Thymus (tissue), 14 donors: ENCODE results near the gene EIF4E1B. TPM values are rescaled to one million over a fixed set of nuclear protein-coding genes. Genes with fewer than 3 reads are reported as not detected.
"Not testable (repeated sequence)": the region's sequence is repeated elsewhere in the genome, so short reads cannot be mapped to it uniquely, and the experiment has no call there.

Source experiments
- DNase-seq, 9 donors: peaks; one replicate each; pipeline ENCODE4 v3.0.0-alpha.2; 2013; ENCODE audit warnings: low spot score in 9 of 9, low read depth in 6 of 9, missing footprints in 1 of 9
- H3K27ac ChIP-seq, 2 donors: one replicate each; pipeline ENCODE4 v1.5.1; 2013; ENCODE audit warnings: control low read depth in 1 of 2, low read depth in 1 of 2, low read length in 1 of 2, mild to moderate bottlenecking in 1 of 2, moderate library complexity in 1 of 2
- H3K27me3 ChIP-seq, 2 donors: one replicate each; pipeline ENCODE4 v1.5.1; 2013; ENCODE audit warnings: low read length in 1 of 2; ENCODE audit not compliant: control insufficient read depth in 2 of 2, insufficient read depth in 1 of 2
- H3K36me3 ChIP-seq, 2 donors: one replicate each; pipeline ENCODE4 v1.5.1; 2013; ENCODE audit warnings: low read length in 1 of 2, mild to moderate bottlenecking in 1 of 2, moderate library complexity in 1 of 2; ENCODE audit not compliant: control insufficient read depth in 2 of 2, insufficient read depth in 2 of 2
- H3K4me1 ChIP-seq, 2 donors: one replicate each; pipeline ENCODE4 v1.5.1; 2013; ENCODE audit warnings: low read length in 2 of 2; ENCODE audit not compliant: control insufficient read depth in 2 of 2, insufficient read depth in 2 of 2
- H3K4me3 ChIP-seq, 2 donors: one replicate each; pipeline ENCODE4 v1.5.1; 2013; ENCODE audit warnings: low read length in 2 of 2, control low read depth in 1 of 2, mild to moderate bottlenecking in 1 of 2
- H3K9me3 ChIP-seq, 2 donors: one replicate each; pipeline ENCODE4 v1.5.1; 2013; ENCODE audit warnings: low read length in 1 of 2, mild to moderate bottlenecking in 1 of 2; ENCODE audit not compliant: control insufficient read depth in 2 of 2, insufficient read depth in 1 of 2
- WGBS: extraction: QIAGEN DNeasy Blood & Tissue Kit; methylation state at CpG from one replicate; pipeline ENCODE4 v1.1.7; 2013; 5-methylcytosine and 5-hydroxymethylcytosine counted together
- long read RNA-seq, 10 donors: transcript quantifications; one replicate each; lab custom pipeline, GENCODE V29; 2026
- polyA plus RNA-seq: library from polyadenylated mRNA; stranded (reverse); fragments of 200-250 nt; gene quantifications from one replicate; pipeline ENCODE4 v1.2.3, GENCODE V29; 2013
- total RNA-seq: library from RNA; stranded (reverse); fragments of 120-200 nt; gene quantifications from one replicate; pipeline ENCODE4 v1.2.4, GENCODE V29; 2013
- donor health status: healthy.

Gene EIF4E1B, protein sequence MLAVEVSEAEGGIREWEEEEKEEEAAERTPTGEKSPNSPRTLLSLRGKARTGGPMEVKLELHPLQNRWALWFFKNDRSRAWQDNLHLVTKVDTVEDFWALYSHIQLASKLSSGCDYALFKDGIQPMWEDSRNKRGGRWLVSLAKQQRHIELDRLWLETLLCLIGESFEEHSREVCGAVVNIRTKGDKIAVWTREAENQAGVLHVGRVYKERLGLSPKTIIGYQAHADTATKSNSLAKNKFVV
- 0.05 TPM for total RNA-seq
- polyA plus RNA-seq, result 0.05 TPM
- long read RNA-seq, donor 1, result 0 reads
- long read RNA-seq, donor 2, result 0 reads
- long read RNA-seq, donor 3, result 0 reads
- long read RNA-seq, donor 4, result 0 reads
- long read RNA-seq, donor 5, result 0 reads
- long read RNA-seq, donor 6, result 0 reads
- long read RNA-seq, donor 7, result 0 reads
- long read RNA-seq, donor 8, result 0 reads
- long read RNA-seq, donor 9, result 0 reads
- long read RNA-seq, donor 10, result 0 reads

DNA sequence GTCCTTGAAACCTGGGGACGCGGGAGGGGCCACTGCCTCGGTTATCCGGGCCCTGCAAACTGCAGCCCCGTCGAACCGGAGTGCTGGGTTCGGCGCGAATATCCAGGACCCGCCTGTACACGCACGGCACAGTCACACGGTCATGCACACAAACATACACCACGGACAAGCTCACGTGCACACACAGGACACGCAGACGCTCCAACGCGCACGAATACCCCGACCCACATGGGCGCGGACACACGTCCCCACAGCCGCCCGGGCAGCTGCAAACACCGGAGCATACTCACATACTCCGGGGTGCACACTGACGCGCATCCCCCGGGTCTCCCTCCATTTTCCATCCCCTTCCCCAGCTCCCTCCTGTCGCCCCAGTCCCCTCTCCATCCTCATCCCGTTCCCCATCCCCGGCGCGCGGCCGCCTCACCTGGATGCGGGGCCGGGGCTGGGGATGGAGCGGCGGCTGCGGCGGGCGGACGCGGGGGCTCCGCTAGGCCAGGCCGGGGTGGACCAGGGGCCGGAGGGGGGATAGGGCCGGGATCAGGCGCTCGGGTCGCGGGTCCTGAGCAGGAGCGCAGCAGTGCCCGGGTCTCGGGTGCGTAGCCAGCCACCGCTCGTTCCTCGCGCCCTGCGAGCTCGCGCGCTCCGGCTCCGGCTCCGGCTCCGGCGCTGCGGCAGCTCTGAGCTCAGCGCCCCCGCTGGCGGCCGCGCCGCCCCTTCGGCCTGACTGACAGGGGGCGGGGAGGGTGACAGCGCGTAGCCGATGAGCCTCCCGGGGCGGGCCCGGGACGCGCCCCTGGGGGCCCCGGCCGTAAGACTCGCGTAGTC is at the start of gene EIF4E1B, which contains the start of gene SNCB:
Gene EIF4E1B, plus strand, starts transcription at position 823 of the 828 bp plus-strand sequence. CDS start 12,113 bp downstream, outside the sequence.
Gene SNCB, minus strand, starts transcription at position 682 of the 828 bp plus-strand sequence. CDS start 880 bp downstream, outside the sequence.
- Histone ChIP-seq H3K4me1 (peaks cover 0 to 4% of the 10 kb centered on the region in 2 donors), H3K4me3 (peak within 1 kb of the TSS in 1 of 2 donors; percentile 18), H3K27ac (no peak within 1 kb of the TSS), H3K27me3 (peaks cover 48 to 97% of the 10 kb centered on the region in 2 donors), H3K9me3 (peaks cover 0 to 6% of the 10 kb centered on the region in 2 donors), H3K36me3 (no peaks in the 10 kb centered on the region)
- peak in 3 of 9 donors; percentile 28 to 49 (median 37) for DNase-seq
- WGBS, result 2% methylated on average over 94 of the region's 94 CpGs

DNA sequence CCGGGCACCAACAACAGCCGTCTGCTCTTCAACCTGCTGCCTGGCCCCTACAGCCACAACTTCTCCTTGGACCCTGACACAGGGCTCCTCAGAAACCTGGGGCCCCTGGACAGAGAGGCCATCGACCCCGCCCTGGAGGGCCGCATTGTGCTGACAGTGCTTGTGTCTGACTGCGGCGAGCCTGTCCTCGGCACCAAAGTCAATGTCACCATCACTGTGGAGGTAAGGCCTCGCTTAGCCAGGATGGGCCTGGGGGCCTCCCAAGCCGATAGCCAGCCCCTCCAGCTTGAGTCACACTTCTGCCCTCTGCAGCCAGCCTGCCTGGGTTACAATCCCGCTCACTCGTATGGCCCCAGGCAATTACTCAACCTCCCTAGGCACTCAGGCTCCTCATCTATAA is 49.1 kb upstream of the EIF4E1B start:
- Histone ChIP-seq H3K27ac (no peak overlapping the region), H3K9me3 (peaks cover 9 to 23% of the 10 kb centered on the region in 2 donors), H3K36me3 (no peaks in the 10 kb centered on the region), H3K4me1 (no peaks in the 10 kb centered on the region), H3K27me3 (peaks cover 0 to 7% of the 10 kb centered on the region in 2 donors), H3K4me3 (no peak overlapping the region)
- no peak for DNase-seq
- 96% methylated on average over 12 of the region's 12 CpGs for WGBS

DNA sequence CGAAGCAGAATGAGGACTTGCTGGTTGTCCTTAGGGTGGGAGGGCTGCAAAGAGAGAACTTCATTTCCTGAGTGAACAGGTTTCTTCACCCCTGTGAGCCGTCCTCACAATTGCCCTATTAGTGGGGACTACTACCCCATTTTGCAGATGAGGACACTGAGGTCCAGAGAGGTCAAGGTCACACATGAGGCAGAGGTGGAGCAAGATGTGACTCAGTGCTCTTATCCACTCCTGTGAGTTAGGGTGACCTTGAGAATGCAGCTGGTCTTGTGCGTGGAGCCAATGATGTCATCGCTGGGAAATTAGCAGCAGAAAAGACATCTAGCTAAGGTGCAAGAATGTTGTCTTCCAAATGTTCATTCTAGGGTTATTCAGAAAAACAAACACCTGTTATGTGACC is 47.4 kb upstream of the EIF4E1B start:
- 89% methylated on average over 4 of the region's 4 CpGs for WGBS
- H3K4me1 ChIP-seq, result no peaks in the 10 kb centered on the region
- H3K36me3 ChIP-seq, result no peaks in the 10 kb centered on the region
- DNase-seq, result no peak
- H3K9me3 ChIP-seq, result peaks cover 9 to 27% of the 10 kb centered on the region in 2 donors
- no peak overlapping the region for H3K27ac ChIP-seq
- no peak overlapping the region for H3K4me3 ChIP-seq
- H3K27me3 ChIP-seq, result peaks cover 0 to 7% of the 10 kb centered on the region in 2 donors

DNA sequence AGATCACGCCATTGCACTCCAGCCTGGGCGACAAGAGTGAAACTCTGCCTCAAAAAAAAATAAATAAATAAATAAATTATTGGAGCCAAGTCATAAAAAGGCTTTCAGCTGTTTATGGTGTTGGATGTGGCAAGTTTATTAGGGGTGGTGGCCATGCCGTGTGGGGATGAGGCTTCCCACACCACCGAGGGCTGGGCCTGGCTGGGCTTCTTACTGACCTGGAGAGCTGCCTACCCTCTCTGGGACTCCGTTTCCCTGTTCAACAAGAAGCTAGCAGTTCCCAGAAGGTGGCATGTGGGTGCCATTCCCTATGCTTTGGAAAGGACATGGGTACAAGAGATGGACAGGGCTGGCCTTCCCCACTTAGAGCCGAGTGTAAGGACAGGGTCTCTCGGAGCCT is 43.1 kb upstream of the EIF4E1B start:
- H3K4me1 ChIP-seq, result no peaks in the 10 kb centered on the region
- no peak overlapping the region for H3K27ac ChIP-seq
- H3K27me3 ChIP-seq, result peaks cover 0 to 2% of the 10 kb centered on the region in 2 donors
- 94% methylated on average over 7 of the region's 7 CpGs for WGBS
- DNase-seq, result no peak
- H3K36me3 ChIP-seq, result no peaks in the 10 kb centered on the region
- H3K4me3 ChIP-seq, result no peak overlapping the region
- H3K9me3 ChIP-seq, result peaks cover 9 to 40% of the 10 kb centered on the region in 2 donors

DNA sequence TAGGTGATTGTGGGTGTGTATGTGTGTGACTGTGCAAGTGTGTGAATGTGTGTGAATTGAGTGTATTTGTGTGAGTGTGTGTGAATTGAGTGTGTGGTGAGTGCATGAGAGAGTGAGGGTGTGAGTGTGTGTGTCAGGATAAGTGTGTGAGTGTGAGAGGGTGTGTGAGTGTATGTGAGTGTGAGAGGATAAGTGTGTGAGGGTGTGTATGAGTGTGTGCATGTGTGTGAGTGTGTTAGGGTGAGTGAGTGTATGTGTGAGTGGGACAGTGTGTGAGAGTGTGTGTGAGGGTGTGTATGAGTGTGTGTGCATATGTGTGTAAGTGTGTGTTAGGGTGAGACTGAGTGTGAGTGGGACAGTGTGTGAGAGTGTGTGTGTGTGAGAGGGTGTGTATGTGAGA is 42.2 kb upstream of the EIF4E1B start:
- Histone ChIP-seq H3K27me3 (peaks cover 0 to 2% of the 10 kb centered on the region in 2 donors), H3K4me3 (no peak overlapping the region), H3K9me3 (peaks cover 9 to 40% of the 10 kb centered on the region in 2 donors), H3K27ac (no peak overlapping the region), H3K4me1 (no peaks in the 10 kb centered on the region), H3K36me3 (no peaks in the 10 kb centered on the region)
- no peak for DNase-seq

DNA sequence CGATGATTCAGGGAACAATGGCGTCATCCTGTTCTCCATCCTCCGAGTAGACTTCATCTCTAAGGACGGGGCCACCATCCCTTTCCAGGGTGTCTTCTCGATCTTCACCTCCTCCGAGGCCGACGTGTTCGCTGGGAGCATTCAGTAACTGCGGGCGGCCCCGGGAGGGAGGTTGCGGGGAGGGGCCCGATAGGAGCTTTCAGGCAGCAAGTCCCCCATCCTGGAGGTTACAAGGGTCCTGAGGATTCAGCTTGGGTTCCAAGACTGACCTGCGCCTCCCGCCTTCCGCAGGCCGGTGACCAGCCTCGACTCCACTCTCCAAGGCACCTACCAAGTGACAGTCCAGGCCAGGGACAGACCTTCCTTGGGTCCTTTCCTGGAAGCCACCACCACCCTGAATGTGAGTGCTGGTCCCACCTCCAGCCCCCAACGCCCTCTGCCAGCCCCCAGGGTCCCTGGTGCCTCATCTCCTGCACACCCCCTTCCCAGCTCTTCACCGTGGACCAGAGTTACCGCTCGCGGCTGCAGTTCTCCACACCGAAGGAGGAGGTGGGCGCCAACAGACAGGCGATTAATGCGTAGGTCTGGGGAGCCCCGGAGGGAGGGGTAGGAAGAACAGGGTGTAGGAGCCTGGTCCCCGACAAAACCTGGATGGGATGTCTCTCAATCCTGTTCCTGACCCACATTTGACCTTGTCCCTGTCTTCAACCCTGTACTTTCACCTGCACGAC is 41.3 kb upstream of the EIF4E1B start:
- H3K4me1 ChIP-seq, result no peaks in the 10 kb centered on the region
- peaks cover 8 to 36% of the 10 kb centered on the region in 2 donors for H3K9me3 ChIP-seq
- 92% methylated on average over 31 of the region's 31 CpGs for WGBS
- H3K4me3 ChIP-seq, result no peak overlapping the region
- H3K36me3 ChIP-seq, result no peaks in the 10 kb centered on the region
- peaks cover 0 to 3% of the 10 kb centered on the region in 2 donors for H3K27me3 ChIP-seq
- no peak overlapping the region for H3K27ac ChIP-seq
- DNase-seq, result no peak

DNA sequence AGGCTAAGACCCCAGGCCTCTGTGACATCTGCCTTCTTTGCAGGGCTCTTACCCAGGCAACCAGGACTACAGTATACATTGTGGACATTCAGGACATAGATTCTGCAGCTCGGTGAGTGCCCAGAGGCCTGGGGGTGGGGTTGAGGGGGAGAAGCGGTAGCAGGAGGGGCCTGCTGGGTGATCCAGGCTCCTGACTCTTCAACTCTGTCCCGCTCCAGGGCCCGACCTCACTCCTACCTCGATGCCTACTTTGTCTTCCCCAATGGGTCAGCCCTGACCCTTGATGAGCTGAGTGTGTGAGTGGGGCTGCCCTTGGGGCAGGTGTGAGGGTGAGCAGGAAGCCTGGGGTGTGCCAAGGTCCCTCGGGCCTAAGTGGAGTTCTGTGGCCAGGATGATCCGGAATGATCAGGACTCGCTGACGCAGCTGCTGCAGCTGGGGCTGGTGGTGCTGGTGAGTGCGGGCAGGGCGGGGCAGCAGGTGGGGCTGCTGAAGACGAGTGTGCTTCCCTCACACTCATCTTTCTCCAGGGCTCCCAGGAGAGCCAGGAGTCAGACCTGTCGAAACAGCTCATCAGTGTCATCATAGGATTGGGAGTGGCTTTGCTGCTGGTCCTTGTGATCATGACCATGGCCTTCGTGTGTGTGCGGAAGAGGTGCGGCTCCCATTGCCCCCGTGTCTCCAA is 40.3 kb upstream of the EIF4E1B start:
- no peak for DNase-seq
- H3K4me3 ChIP-seq, result no peak overlapping the region
- H3K4me1 ChIP-seq, result no peaks in the 10 kb centered on the region
- peaks cover 0 to 6% of the 10 kb centered on the region in 2 donors for H3K27me3 ChIP-seq
- H3K36me3 ChIP-seq, result no peaks in the 10 kb centered on the region
- H3K27ac ChIP-seq, result no peak overlapping the region
- peaks cover 3 to 27% of the 10 kb centered on the region in 2 donors for H3K9me3 ChIP-seq
- 88% methylated on average over 17 of the region's 17 CpGs for WGBS

DNA sequence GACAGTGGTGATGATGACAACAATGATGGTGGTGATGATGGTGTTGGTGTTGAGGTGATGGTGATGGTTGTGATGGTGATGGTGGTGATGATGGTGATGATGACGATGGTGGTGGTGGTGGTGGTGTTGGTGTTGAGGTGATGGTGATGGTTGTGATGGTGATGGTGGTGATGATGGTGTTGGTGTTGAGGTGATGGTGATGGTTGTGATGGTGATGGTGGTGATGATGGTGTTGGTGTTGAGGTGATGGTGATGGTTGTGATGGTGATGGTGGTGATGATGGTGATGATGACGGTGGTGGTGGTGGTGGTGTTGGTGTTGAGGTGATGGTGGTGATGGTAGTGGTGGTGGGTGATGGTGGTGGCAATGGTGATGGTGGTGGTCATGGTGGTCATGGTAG is 38.8 kb upstream of the EIF4E1B start:
- WGBS, result 50% methylated on average over 2 of the region's 2 CpGs

More for the DNA sequence above, 38.8 kb upstream of the EIF4E1B start:
- DNase-seq, H3K36me3 ChIP-seq, H3K4me1 ChIP-seq, H3K4me3 ChIP-seq, H3K27ac ChIP-seq: not testable (repeated sequence)
- H3K9me3 ChIP-seq, result peaks cover 1 to 13% of the 10 kb centered on the region in 2 donors
- peaks cover 4 to 21% of the 10 kb centered on the region in 2 donors for H3K27me3 ChIP-seq
